Glutamatergic neuron (in vitro differentiated cells): Measurements from ENCODE around the gene HES2. TPM values are rescaled to one million over a fixed set of nuclear protein-coding genes. Genes with fewer than 3 reads are reported as not detected.

ENCODE experiments used
- DNase-seq: peaks from one replicate; pipeline ENCODE4 v3.0.0; 2022
- H3K27ac Mint-ChIP-seq: one replicate; pipeline ENCODE4 v1.8.0; 2020; ENCODE audit warnings: mild to moderate bottlenecking, mixed read lengths, inconsistent platforms; ENCODE audit not compliant: unreplicated experiment
- H3K27me3 Mint-ChIP-seq: one replicate; pipeline ENCODE4 v1.8.0; 2020; ENCODE audit warnings: mild to moderate bottlenecking, moderate library complexity, mixed read lengths, inconsistent platforms; ENCODE audit not compliant: unreplicated experiment
- H3K36me3 Mint-ChIP-seq: one replicate; pipeline ENCODE4 v1.8.0; 2020; ENCODE audit warnings: mild to moderate bottlenecking, mixed read lengths, inconsistent platforms; ENCODE audit not compliant: unreplicated experiment
- H3K4me1 Mint-ChIP-seq: one replicate; pipeline ENCODE4 v1.8.0; 2020; ENCODE audit warnings: mild to moderate bottlenecking, low read depth, mixed read lengths, inconsistent platforms; ENCODE audit not compliant: unreplicated experiment
- H3K4me3 Mint-ChIP-seq: one replicate; pipeline ENCODE4 v1.8.0; 2020; ENCODE audit warnings: mild to moderate bottlenecking, mixed read lengths, inconsistent platforms; ENCODE audit not compliant: unreplicated experiment
- H3K9me3 Mint-ChIP-seq: one replicate; pipeline ENCODE4 v1.8.0; 2020; ENCODE audit warnings: mild to moderate bottlenecking, moderate library complexity, mixed read lengths, inconsistent platforms; ENCODE audit not compliant: unreplicated experiment
- CTCF ChIP-seq: fragments of 200-600 bp; sonication (generic); IDR thresholded peaks from one replicate; pipeline ENCODE4 v1.5.0; 2021; ENCODE audit not compliant: partially characterized antibody, unreplicated experiment
- total RNA-seq: library from RNA; stranded (reverse); fragmentation: NEBNext Ultra II Directional; extraction: Animal tissue kit (Norgen Biotek cat#: 25700); gene quantifications from one replicate; pipeline ENCODE4 v1.2.1, GENCODE V29; 2021; ENCODE audit not compliant: unreplicated experiment

Gene HES2
- total RNA-seq, 1 donor from 2014 or later: 54.6 TPM

DNA sequence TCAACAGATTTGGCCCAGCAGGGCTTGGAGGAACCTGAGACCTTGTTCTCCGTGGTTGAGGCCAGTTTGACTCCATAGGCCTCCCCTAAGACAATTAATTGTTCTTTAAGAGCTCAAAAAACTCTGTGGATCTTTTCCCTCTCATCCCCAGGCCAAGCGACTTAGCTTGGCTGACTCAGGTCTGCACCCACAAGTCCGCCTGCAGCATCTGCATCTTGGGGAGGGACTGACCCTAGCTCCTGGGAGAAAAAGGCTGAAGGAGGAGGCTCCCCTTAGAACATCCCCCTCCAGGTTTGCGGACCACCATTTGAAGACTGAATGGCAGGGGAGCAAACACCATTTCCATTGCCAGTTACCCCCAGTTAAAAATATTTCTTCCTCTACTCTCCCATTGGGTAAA, 1.5 kb upstream of the HES2 start:
- TF ChIP-seq CTCF: no peak
- H3K4me1 Mint-ChIP-seq: no peaks in the 10 kb centered on the region
- DNase-seq: no peak
- H3K4me3 Mint-ChIP-seq: no peak overlapping the region
- peaks cover 14% of the 10 kb centered on the region for H3K9me3 Mint-ChIP-seq
- no peak overlapping the region for H3K27ac Mint-ChIP-seq
- H3K36me3 Mint-ChIP-seq: no peaks in the 10 kb centered on the region
- H3K27me3 Mint-ChIP-seq: peaks cover 26% of the 10 kb centered on the region

GRCh38 chr1:6420454-6421042, 829 bp upstream of the HES2 start:
- no peak for TF ChIP-seq CTCF
- H3K4me3 Mint-ChIP-seq: peak overlapping the region; percentile 59
- DNase-seq: peak; percentile 72
- H3K27ac Mint-ChIP-seq: no peak overlapping the region
- H3K27me3 Mint-ChIP-seq: peaks cover 25% of the 10 kb centered on the region
- no peaks in the 10 kb centered on the region for H3K36me3 Mint-ChIP-seq
- peaks cover under 1% of the 10 kb centered on the region for H3K4me1 Mint-ChIP-seq
- H3K9me3 Mint-ChIP-seq: peaks cover 14% of the 10 kb centered on the region

DNA sequence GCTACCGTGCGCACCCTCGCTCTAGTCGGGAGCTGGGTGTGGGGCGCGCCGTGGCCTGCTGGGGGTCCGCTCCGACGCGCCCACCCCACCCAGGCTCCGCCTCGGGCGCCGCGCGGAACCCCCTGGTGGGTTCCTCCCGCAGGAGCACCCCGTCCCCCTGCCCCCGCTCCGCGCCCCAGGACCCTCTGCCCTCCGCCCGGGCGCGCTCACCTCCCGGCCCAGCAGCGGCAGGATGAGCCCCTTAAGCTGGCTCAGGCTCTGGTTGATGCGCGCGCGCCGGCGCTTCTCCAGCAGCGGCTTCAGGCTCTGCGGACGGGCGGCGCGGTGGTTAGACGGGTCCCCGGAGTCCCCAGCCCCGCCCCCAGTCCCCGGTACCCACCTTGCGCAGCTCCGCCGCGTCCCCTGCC, 319 bp downstream of the HES2 start:
- H3K9me3 Mint-ChIP-seq: peaks cover 14% of the 10 kb centered on the region
- peak overlapping the region; percentile 48 for H3K27ac Mint-ChIP-seq
- no peak for TF ChIP-seq CTCF
- peaks cover 27% of the 10 kb centered on the region for H3K27me3 Mint-ChIP-seq
- peak overlapping the region; percentile 82 for H3K4me3 Mint-ChIP-seq
- peak; percentile 77 for DNase-seq
- no peaks in the 10 kb centered on the region for H3K36me3 Mint-ChIP-seq
- H3K4me1 Mint-ChIP-seq: peaks cover 8% of the 10 kb centered on the region

GRCh38 chr1:6418668-6419396, 887 bp downstream of the HES2 start:
- Mint-ChIP-seq H3K27me3 (peaks cover 24% of the 10 kb centered on the region), H3K4me3 (peak overlapping the region; percentile 82), H3K36me3 (no peaks in the 10 kb centered on the region), H3K4me1 (peaks cover 8% of the 10 kb centered on the region), H3K27ac (peak overlapping the region; percentile 48), H3K9me3 (peaks cover 11% of the 10 kb centered on the region)
- DNase-seq: no peak
- TF ChIP-seq CTCF: no peak
